H1 (cell line): Measurements from ENCODE around the gene SOX12. TPM values are rescaled to one million over a fixed set of nuclear protein-coding genes. Genes with fewer than 3 reads are reported as not detected.

Source experiments
- CTCF ChIA-PET: fragments of 300-600 bp; sonication (Branson Sonifier 250); formaldehyde crosslinking; loops from one replicate; lab custom pipeline; 2021; ENCODE audit not compliant: partially characterized antibody; lab: Charles Lee
- POLR2A ChIA-PET: fragments of 300-600 bp; sonication (Branson Sonifier 250); formaldehyde crosslinking; loops from one replicate; lab custom pipeline; 2021; ENCODE audit warnings: inconsistent platforms; ENCODE audit not compliant: partially characterized antibody; lab: Charles Lee
- DNase-seq, 2 experiments: peaks; one replicate each; pipeline versions ENCODE4 v3.0.0 to v3.0.0-alpha.2; 2010 to 2022; ENCODE audit warnings: low spot score in 2 of 2, low read depth in 1 of 2, mixed read lengths in 1 of 2
- FAIRE-seq: peaks from 2 replicates; lab custom pipeline; 2011; peaks lifted over from hg19 to GRCh38; lab: Jason Lieb, UNC
- H2AFZ ChIP-seq: 2 replicates; pipeline ENCODE4 v1.8.1; 2012; ENCODE audit warnings: low read length, inconsistent platforms
- H2AK5ac ChIP-seq: 2 replicates; pipeline ENCODE4 v1.6.1; 2013; ENCODE audit warnings: low read depth, low read length
- H2BK120ac ChIP-seq: replicated peaks from 2 replicates; pipeline ENCODE3; 2013; ENCODE audit warnings: low read depth, low read length, inconsistent platforms
- H2BK12ac ChIP-seq: 2 replicates; pipeline ENCODE4 v1.6.1; 2013; ENCODE audit warnings: low read depth, low read length
- H2BK15ac ChIP-seq: 2 replicates; pipeline ENCODE4 v1.6.1; 2013; ENCODE audit warnings: low read length
- H2BK20ac ChIP-seq: 2 replicates; pipeline ENCODE4 v1.6.1; 2013; ENCODE audit warnings: low read length
- H2BK5ac ChIP-seq: 2 replicates; pipeline ENCODE4 v1.6.1; 2013; ENCODE audit warnings: low read depth, low read length
- H3K14ac ChIP-seq: 2 replicates; pipeline ENCODE4 v1.6.1; 2013; ENCODE audit warnings: inconsistent platforms; ENCODE audit not compliant: insufficient read length
- H3K18ac ChIP-seq: 2 replicates; pipeline ENCODE4 v1.6.1; 2013; ENCODE audit warnings: low read length; ENCODE audit errors: extremely low read depth
- H3K23ac ChIP-seq: 2 replicates; pipeline ENCODE4 v1.6.1; 2013; ENCODE audit warnings: inconsistent platforms; ENCODE audit not compliant: insufficient read length
- H3K23me2 ChIP-seq: 2 replicates; pipeline ENCODE4 v1.6.1; 2013; ENCODE audit warnings: low read depth, low read length
- H3K27ac ChIP-seq: 2 replicates; pipeline ENCODE4 v1.6.1; 2011; ENCODE audit warnings: low read depth, low read length, inconsistent platforms
- H3K27me3 ChIP-seq, 4 experiments: replicated peaks in 1 of 4; 1 replicate in 1 of 4; 2 replicates in 3 of 4; pipeline versions ENCODE4 v1.6.1 to v1.8.1; 2011 to 2013; ENCODE audit warnings: low read length in 3 of 4, mild to moderate bottlenecking in 3 of 4, inconsistent platforms in 2 of 4, mixed read lengths in 2 of 4, moderate library complexity in 1 of 4; ENCODE audit not compliant: control insufficient read depth in 3 of 4, insufficient read depth in 3 of 4; ENCODE audit errors: extremely low read depth in 1 of 4
- H3K36me3 ChIP-seq, 4 experiments: 2 replicates each; pipeline versions ENCODE4 v1.6.1 to v1.8.1; 2011 to 2013; ENCODE audit warnings: mild to moderate bottlenecking in 4 of 4, low read length in 3 of 4, moderate library complexity in 2 of 4, control low read depth in 1 of 4, inconsistent platforms in 1 of 4; ENCODE audit not compliant: insufficient read depth in 4 of 4, control insufficient read depth in 2 of 4
- H3K4ac ChIP-seq: replicated peaks from 2 replicates; pipeline ENCODE3; 2013; ENCODE audit warnings: low read length, low read depth, mixed read lengths, inconsistent platforms; ENCODE audit not compliant: insufficient read length
- H3K4me1 ChIP-seq, 4 experiments: replicated peaks in 1 of 4; 1 replicate in 1 of 4; 2 replicates in 3 of 4; pipeline versions ENCODE4 v1.6.1 to v1.8.1; 2011 to 2013; ENCODE audit warnings: low read length in 3 of 4, inconsistent platforms in 2 of 4, mixed read lengths in 1 of 4; ENCODE audit not compliant: insufficient read depth in 4 of 4, control insufficient read depth in 3 of 4
- H3K4me2 ChIP-seq, 2 experiments: 2 replicates each; pipeline versions ENCODE4 v1.6.1 to v1.8.1; 2011 to 2013; ENCODE audit warnings: low read depth in 2 of 2, low read length in 2 of 2, control low read depth in 1 of 2, inconsistent platforms in 1 of 2, mild to moderate bottlenecking in 1 of 2; ENCODE audit not compliant: insufficient read depth in 1 of 2
- H3K4me3 ChIP-seq, 4 experiments: fragments of 200-600, 300-600 bp in 1 of 4; sonication (generic), shearing (Covaris generic), sonication (Bioruptor Twin) in 1 of 4; 2 replicates each; pipeline versions ENCODE4 v1.5.1 to v1.8.1; 2011 to 2016; ENCODE audit warnings: low read length in 4 of 4, low read depth in 3 of 4, control low read depth in 2 of 4, inconsistent platforms in 2 of 4, mild to moderate bottlenecking in 2 of 4, mixed read lengths in 1 of 4, moderate library complexity in 1 of 4; ENCODE audit not compliant: insufficient read depth in 2 of 4; ENCODE audit errors: extremely low read depth in 1 of 4
- H3K56ac ChIP-seq: replicated peaks from 2 replicates; pipeline ENCODE3; 2013; ENCODE audit warnings: low read depth, mild to moderate bottlenecking, mixed read lengths, low read length, inconsistent platforms; ENCODE audit not compliant: insufficient read length
- H3K79me1 ChIP-seq: 2 replicates; pipeline ENCODE4 v1.6.1; 2013; ENCODE audit warnings: low read depth, low read length, control low read depth
- H3K79me2 ChIP-seq, 2 experiments: 2 replicates each; pipeline versions ENCODE4 v1.6.1 to v1.8.1; 2012 to 2013; ENCODE audit warnings: low read length in 2 of 2, mild to moderate bottlenecking in 2 of 2, inconsistent platforms in 1 of 2; ENCODE audit not compliant: insufficient read depth in 2 of 2, control insufficient read depth in 1 of 2
- H3K9ac ChIP-seq, 4 experiments: replicated peaks in 1 of 4; 1 replicate in 1 of 4; 2 replicates in 3 of 4; pipeline versions ENCODE4 v1.6.1 to v1.8.1; 2011 to 2013; ENCODE audit warnings: low read depth in 3 of 4, low read length in 3 of 4, control low read depth in 2 of 4, mild to moderate bottlenecking in 2 of 4, moderate library complexity in 2 of 4, inconsistent platforms in 1 of 4; ENCODE audit errors: extremely low read depth in 1 of 4
- H3K9me3 ChIP-seq, 2 experiments: 2 replicates each; pipeline versions ENCODE4 v1.6.1 to v1.8.1; 2012 to 2013; ENCODE audit warnings: mild to moderate bottlenecking in 2 of 2, moderate library complexity in 2 of 2, control low read depth in 1 of 2, inconsistent platforms in 1 of 2, low read depth in 1 of 2, low read length in 1 of 2, mixed read lengths in 1 of 2; ENCODE audit not compliant: insufficient read depth in 2 of 2
- H4K20me1 ChIP-seq, 2 experiments: replicated peaks in 1 of 2; 2 replicates each; pipeline versions ENCODE3 to v1.8.1; 2011 to 2013; ENCODE audit warnings: inconsistent platforms in 2 of 2, low read length in 2 of 2, mild to moderate bottlenecking in 1 of 2; ENCODE audit not compliant: insufficient read depth in 2 of 2, control insufficient read depth in 1 of 2
- H4K5ac ChIP-seq: 2 replicates; pipeline ENCODE4 v1.6.1; 2013; ENCODE audit warnings: low read length, low read depth, mixed read lengths, inconsistent platforms; ENCODE audit not compliant: insufficient read length
- H4K8ac ChIP-seq: 2 replicates; pipeline ENCODE4 v1.8.0; 2013; ENCODE audit warnings: mild to moderate bottlenecking, moderate library complexity, low read length, inconsistent platforms; ENCODE audit not compliant: insufficient read depth; ENCODE audit errors: extremely low read depth
- H4K91ac ChIP-seq: replicated peaks from 2 replicates; pipeline ENCODE3; 2013; ENCODE audit warnings: low read length, mixed read lengths, inconsistent platforms; ENCODE audit not compliant: insufficient read length
- CHD2 ChIP-seq: IDR thresholded peaks from 2 replicates; pipeline ENCODE4 v1.6.1; 2012; ENCODE audit warnings: low read length, improper control_type of control experiment
- CREB1 ChIP-seq: IDR thresholded peaks from 2 replicates; pipeline ENCODE4 v1.6.1; 2012; ENCODE audit warnings: inconsistent platforms
- CTBP2 ChIP-seq: IDR thresholded peaks from 2 replicates; pipeline ENCODE4 v1.7.0; 2011; ENCODE audit warnings: borderline replicate concordance, mild to moderate bottlenecking, moderate library complexity, mixed read lengths, low read length; ENCODE audit not compliant: insufficient read depth, insufficient read length
- E2F6 ChIP-seq: IDR thresholded peaks from 2 replicates; pipeline ENCODE4 v1.6.1; 2012; ENCODE audit warnings: inconsistent platforms
- EP300 ChIP-seq, 2 experiments: IDR thresholded peaks; 1 replicate in 1 of 2; 2 replicates in 1 of 2; pipeline ENCODE4 v1.6.1; 2011 to 2012; ENCODE audit warnings: low read depth in 2 of 2, low read length in 2 of 2, mild to moderate bottlenecking in 2 of 2, borderline replicate concordance in 1 of 2, inconsistent platforms in 1 of 2, moderate library complexity in 1 of 2
- EZH2 ChIP-seq: fragments of 200-600 bp; sonication (generic); IDR thresholded peaks from 2 replicates; pipeline ENCODE4 v1.7.1; 2012; ENCODE audit warnings: low read depth, mild to moderate bottlenecking, moderate library complexity, low read length, inconsistent platforms; ENCODE audit not compliant: severe bottlenecking
- NRF1 ChIP-seq: IDR thresholded peaks from 2 replicates; pipeline ENCODE4 v1.6.1; 2011; ENCODE audit warnings: mild to moderate bottlenecking, low read depth, low read length, improper control_type of control experiment
- RBBP5 ChIP-seq: IDR thresholded peaks from 2 replicates; pipeline ENCODE4 v1.7.1; 2012; ENCODE audit warnings: low read depth, mild to moderate bottlenecking, inconsistent platforms, low read length, moderate library complexity, borderline replicate concordance
- TAF1 ChIP-seq: IDR thresholded peaks from 2 replicates; pipeline ENCODE4 v1.6.1; 2011; ENCODE audit warnings: mild to moderate bottlenecking, low read depth, low read length
- WGBS, 2 experiments: shearing (Covaris generic) in 1 of 2; methylation state at CpG; one replicate each; pipeline versions ENCODE4 v1.1.6 to v1.1.7; 2013 to 2015; ENCODE audit warnings: low lambda C conversion rate in 2 of 2, mixed read lengths in 2 of 2, inconsistent platforms in 1 of 2, low coverage in 1 of 2, missing lambda C conversion rate in 1 of 2; ENCODE audit not compliant: insufficient replicate concordance in 2 of 2, insufficient coverage in 1 of 2, insufficient read length in 1 of 2; ENCODE audit errors: extremely low coverage in 1 of 2, missing lambda C conversion rate in 1 of 2; 5-methylcytosine and 5-hydroxymethylcytosine counted together
- polyA plus RNA-seq, 7 experiments: library from polyadenylated mRNA; depleted of rRNA in 3 of 7; stranded (reverse) in 5 of 7; unstranded in 2 of 7; fragments of >200 nt in 5 of 7; fragments of 200-250 nt in 2 of 7; gene quantifications; 1 replicate in 5 of 7; 2 replicates in 1 of 7; 4 replicates in 1 of 7; pipeline versions ENCODE4 v1.2.1 to v1.2.3, GENCODE V29; 2011 to 2013; ENCODE audit warnings: missing spikeins in 2 of 7, mixed read lengths in 2 of 7
- total RNA-seq: library from RNA; stranded (reverse); fragmentation: NEBNext Ultra II Directional; extraction: Animal tissue kit (Norgen Biotek cat#: 25700); gene quantifications from 2 replicates; pipeline ENCODE4 v1.2.1, GENCODE V29; 2021

Gene SOX12
- total and polyA plus RNA-seq, 2 of the 8 experiments (the other 6 are each of a cell fraction or from before 2014, with no cell fraction given), result 6.4 to 63.0 TPM

GRCh38 chr20:327186-328026 lies 2.1 kb downstream of the SOX12 start:
- Histone ChIP-seq H3K4ac (no peak overlapping the region), H4K5ac (no peak overlapping the region), H3K79me1 (peaks cover 12% of the 10 kb centered on the region), H3K56ac (peak overlapping the region; percentile 32), H3K9me3 (no peaks in the 10 kb centered on the region), H2AK5ac (no peak overlapping the region), H3K14ac (no peak overlapping the region), H3K4me3 (peak overlapping the region; percentile 68 to 92 (median 79)), H3K18ac (peak overlapping the region; percentile 40; the same call in 1 of the 2 replicates), H2BK15ac (no peak overlapping the region), H4K8ac (no peak overlapping the region), H3K36me3 (peaks cover 0 to 3% (median 0%) of the 10 kb centered on the region in 4 experiments; a peak in 1 of 8 replicates), H2AFZ (no peak overlapping the region), H2BK20ac (no peak overlapping the region), H3K23ac (no peak overlapping the region), H3K4me1 (peaks cover 12 to 28% (median 21%) of the 10 kb centered on the region in 4 experiments), H3K27ac (no peak overlapping the region), H4K20me1 (peaks cover 19 to 30% of the 10 kb centered on the region in 2 experiments), H2BK12ac (no peak overlapping the region), H2BK120ac (no peak overlapping the region), H3K79me2 (peaks cover 7 to 31% of the 10 kb centered on the region in 2 experiments), H3K4me2 (peak overlapping the region; percentile 94 to 98), H4K91ac (peak overlapping the region; percentile 59), H3K9ac (peak overlapping the region; percentile 31 to 67 (median 59)), H3K27me3 (no peaks in the 10 kb centered on the region), H3K23me2 (peaks cover 9% of the 10 kb centered on the region; the same call in 1 of the 2 replicates), H2BK5ac (peak overlapping the region; percentile 20; the same call in 1 of the 2 replicates)
- peak; percentile 94 to 97 for DNase-seq
- WGBS, 2 experiments, result 6% methylated on average over 22 of the region's 47 CpGs; no CpG with 5 or more reads in 1 of the 2 experiments
- ChIA-PET POLR2A (interaction anchor here (1.5 to 5.0 kb wide), 4 partner anchors 28 to 61 kb away, joined by 3 to 85 read pairs (median 18); partner anchors contain the start of gene ZCCHC3), CTCF (interaction anchor here (1.5 kb wide), 1 partner anchor 10 kb away, joined by 3 read pairs; no protein-coding TSS in a partner anchor)
- no peak for FAIRE-seq
- peak in 1 of 2 experiments; percentile 78; a peak in 2 of 3 replicates for TF ChIP-seq EP300 (IDR thresholded peaks at IDR 0.05; ENCODE audit: borderline replicate concordance in 1 of 2, low read depth in 2 of 2, low read length in 2 of 2)
- TF ChIP-seq CREB1, result peak; percentile 75
- no peak for TF ChIP-seq EZH2
- TF ChIP-seq E2F6, result peak; percentile 28; the same call in 1 of the 2 replicates
- TF ChIP-seq CTBP2, result no peak
- no peak; the same call in 1 of the 2 replicates for TF ChIP-seq RBBP5
- TF ChIP-seq NRF1, result peak; percentile 63
- TF ChIP-seq CHD2, result no peak
- peak; percentile 72 for TF ChIP-seq TAF1
